ENCODE results near the gene NUCKS1. TPM values are rescaled to one million over a fixed set of nuclear protein-coding genes. Genes with fewer than 3 reads are reported as not detected.

The NUCKS1 gene
- total and polyA plus RNA-seq, 2 of the 4 experiments (the other 2 are of a cell fraction): 37.9 to 103 TPM

- no peak for TF ChIP-seq ELK1 (IDR thresholded peaks at IDR 0.05; ENCODE audit: borderline replicate concordance, low read depth, low read length)
These were observed 43.1 kb downstream of the NUCKS1 start (continued) for GRCh38 chr1:205706601-205707502.

- Histone ChIP-seq H2BK5ac (ENCODE audit: low read depth, low read length, poor library complexity, severe bottlenecking) (no peak overlapping the region), H3K9me1 (ENCODE audit: insufficient read depth, low read length) (peaks cover 11% of the 10 kb centered on the region; the same call in 1 of the 2 replicates), H3K36me3 (ENCODE audit: control insufficient read depth, insufficient read depth, low read length) (peaks cover 5% of the 10 kb centered on the region), H4K20me1 (ENCODE audit: insufficient read depth, low read length) (peaks cover 4% of the 10 kb centered on the region; the same call in 1 of the 2 replicates), H3K56ac (ENCODE audit: extremely low read depth, insufficient read depth, low read length) (no peak overlapping the region), H3K18ac (ENCODE audit: low read depth, low read length) (no peak overlapping the region), H2BK15ac (ENCODE audit: low read depth, low read length) (no peak overlapping the region), H4K5ac (ENCODE audit: low read depth, low read length) (no peak overlapping the region), H3K79me1 (ENCODE audit: low read depth in 1 of 2, low read length in 2 of 2) (peaks cover 2 to 6% of the 10 kb centered on the region in 2 experiments; a peak in 3 of 4 replicates), H4K8ac (ENCODE audit: low read depth in 2 of 2, low read length in 2 of 2) (no peak overlapping the region), H3K9me3 (ENCODE audit: control insufficient read depth, insufficient read depth, low read length) (no peaks in the 10 kb centered on the region), H4K91ac (ENCODE audit: insufficient read depth, low read depth, low read length) (no peak overlapping the region), H3K23ac (ENCODE audit: low read depth, low read length) (no peak overlapping the region), H3K4me2 (ENCODE audit: low read depth, low read length) (no peak overlapping the region), H3K4me1 (ENCODE audit: control insufficient read depth, insufficient read depth, low read length) (peaks cover 6% of the 10 kb centered on the region), H3K14ac (replicated peaks; ENCODE audit: low read depth, low read length) (no peak overlapping the region), H3K4ac (ENCODE audit: low read depth, low read length) (no peak overlapping the region), H2AK9ac (replicated peaks; ENCODE audit: low read depth, low read length, poor library complexity) (no peak overlapping the region), H3K27ac (ENCODE audit: insufficient read depth, low read length) (no peak overlapping the region), H2AK5ac (ENCODE audit: low read depth, low read length) (no peak overlapping the region), H3K4me3 (ENCODE audit: insufficient read depth, low read depth, low read length) (no peak overlapping the region), H3K9ac (ENCODE audit: low read depth, low read length) (no peak overlapping the region), H2BK120ac (ENCODE audit: low read depth, low read length) (no peak overlapping the region), H2BK20ac (ENCODE audit: low read depth, low read length) (no peak overlapping the region), H2AFZ (replicated peaks; ENCODE audit: low read length, poor library complexity) (no peak overlapping the region), H3K27me3 (ENCODE audit: control insufficient read depth, insufficient read depth, low read length) (no peaks in the 10 kb centered on the region)
- intact Hi-C loops (cut with micrococcal nuclease): no loop called here
- in situ Hi-C loops (cut with MboI; ENCODE audit: low sequenced_read_pairs): loop anchor here (5.0 kb wide), 1 partner anchor 38 kb away; no protein-coding TSS in a partner anchor
- ATAC-seq (ENCODE audit: low read depth) (no peak), DNase-seq (no peak)
- BruUV-seq (replicated peaks): no TSS peak
- ChIA-PET CTCF (interaction anchor here (2.2 kb wide), 1 partner anchor 46 kb away, joined by 6 read pairs; no protein-coding TSS in a partner anchor), POLR2A (ENCODE audit: unreplicated experiment) (no interaction called here)
- dilution Hi-C loops (cut with HindIII; ENCODE audit: low sequenced_read_pairs, unreplicated experiment): no loop called here
- TF ChIP-seq USF2 (IDR thresholded peaks at IDR 0.05; ENCODE audit: low read depth, low read length) (no peak), RCOR1 (IDR thresholded peaks at IDR 0.05; ENCODE audit: insufficient replicate concordance, low read length) (no peak), CEBPB (IDR thresholded peaks at IDR 0.05; ENCODE audit: low read depth, low read length) (no peak)
- no CpG with 5 or more reads among the region's 2 CpGs for WGBS, 2 experiments (ENCODE audit: extremely low coverage in 2 of 2, insufficient read length in 1 of 2)
These were observed 45.1 kb downstream of the NUCKS1 start for GRCh38 chr1:205704903-205705302.

All from IMR-90 (cell line).